ENCODE measurements around the gene LMO4. TPM values are rescaled to one million over a fixed set of nuclear protein-coding genes. Genes with fewer than 3 reads are reported as not detected.

Gene LMO4
- total and polyA plus RNA-seq, 10 of the 15 experiments (the other 5 are each of a cell fraction or from before 2014, with no cell fraction given), result 3.8 to 76.6 (median 20.7) TPM

DNA sequence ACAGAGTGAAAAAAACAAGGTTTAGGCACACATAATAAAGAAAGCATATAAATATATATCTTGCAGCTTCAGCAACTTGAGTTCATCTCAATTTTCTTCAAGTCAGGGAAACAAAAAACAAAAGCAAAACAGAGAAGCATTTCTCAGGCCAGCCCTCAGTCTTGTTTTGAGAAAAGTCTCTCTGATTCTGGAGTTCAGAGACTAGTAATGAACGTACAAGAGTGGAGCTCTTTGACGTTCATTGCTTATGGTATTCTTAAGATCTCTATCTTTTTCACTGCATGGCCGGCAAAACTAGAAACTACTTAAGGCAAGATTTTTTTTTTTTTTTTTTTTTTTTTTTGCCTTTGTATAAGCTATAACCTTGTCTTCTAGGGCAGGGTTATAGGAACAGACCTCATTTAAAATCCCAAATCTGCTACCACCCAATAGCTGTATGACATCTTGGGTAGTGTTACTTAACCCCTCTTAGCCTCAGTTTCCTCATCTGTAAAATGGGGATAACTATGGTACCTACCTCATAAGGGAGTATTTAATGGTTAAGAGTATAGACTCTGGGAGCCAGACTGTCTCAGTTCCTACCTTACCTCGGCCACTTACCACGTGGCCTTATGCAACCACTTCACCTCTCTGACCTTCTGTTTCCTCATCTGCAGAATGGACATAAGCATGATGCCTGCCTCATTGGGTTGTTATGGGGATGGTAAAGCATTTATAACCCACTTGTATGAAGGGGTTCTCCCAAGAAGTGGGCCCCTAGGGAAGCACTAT, 33.6 kb downstream of the LMO4 start:
- in situ Hi-C loops (cut with MboI), result no loop called here
- H3K4me2 ChIP-seq (ENCODE audit: control insufficient read depth, insufficient read depth), result no peak overlapping the region
- POLR2A ChIA-PET, result no interaction called here

More for the DNA sequence above, 33.6 kb downstream of the LMO4 start:
- no peaks in the 10 kb centered on the region for H3K36me3 ChIP-seq (ENCODE audit: control insufficient read depth in 2 of 2, insufficient read depth in 2 of 2, low read length in 1 of 2)
- ChIA-PET SMC1A (ENCODE audit: uncharacterized antibody, unreplicated experiment) (interaction anchor here (0.9 kb wide), 1 partner anchor 10 kb away, joined by 3 read pairs; no protein-coding TSS in a partner anchor), CTCF (interaction anchor here (0.7 to 1.0 kb wide), 2 partner anchors 13 to 76 kb away, joined by 3 to 4 read pairs; no protein-coding TSS in a partner anchor), RAD21 (ENCODE audit: unreplicated experiment) (interaction anchor here (0.5 kb wide), 1 partner anchor 34 kb away, joined by 4 read pairs; the partner anchor contains the start of gene LMO4)
- intact Hi-C loops (cut with micrococcal nuclease; ENCODE audit: unreplicated experiment), result no loop called here
- no peak overlapping the region for H3K27ac ChIP-seq (ENCODE audit: control insufficient read depth, insufficient read depth)
- 56% methylated on average over 5 of the region's 5 CpGs for WGBS (ENCODE audit: insufficient coverage, insufficient replicate concordance, low lambda C conversion rate, missing lambda C conversion rate)
- no peak overlapping the region for H2AFZ ChIP-seq (ENCODE audit: control insufficient read depth, low read depth, low read length)
- FAIRE-seq (no peak), DNase-seq (ENCODE audit: low read depth, low spot score) (no peak), ATAC-seq (peak; percentile 27; the same call in 1 of the 3 replicates)
- H4K20me1 ChIP-seq (ENCODE audit: control insufficient read depth, insufficient read depth), result no peaks in the 10 kb centered on the region
- no TSS peak for BruUV-seq (replicated peaks)
- H3K9ac ChIP-seq (ENCODE audit: control insufficient read depth, insufficient read depth, low read length), result no peak overlapping the region
- no peaks in the 10 kb centered on the region for H3K27me3 ChIP-seq (replicated peaks in 1 of 2; ENCODE audit: control insufficient read depth in 2 of 2, insufficient read depth in 2 of 2, low read length in 1 of 2)
- no peak for TF ChIP-seq DPF2 (IDR thresholded peaks at IDR 0.05)
- TF ChIP-seq, protein P1, sequence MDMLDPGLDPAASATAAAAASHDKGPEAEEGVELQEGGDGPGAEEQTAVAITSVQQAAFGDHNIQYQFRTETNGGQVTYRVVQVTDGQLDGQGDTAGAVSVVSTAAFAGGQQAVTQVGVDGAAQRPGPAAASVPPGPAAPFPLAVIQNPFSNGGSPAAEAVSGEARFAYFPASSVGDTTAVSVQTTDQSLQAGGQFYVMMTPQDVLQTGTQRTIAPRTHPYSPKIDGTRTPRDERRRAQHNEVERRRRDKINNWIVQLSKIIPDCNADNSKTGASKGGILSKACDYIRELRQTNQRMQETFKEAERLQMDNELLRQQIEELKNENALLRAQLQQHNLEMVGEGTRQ (IDR thresholded peaks at IDR 0.05; ENCODE audit: borderline replicate concordance, low read depth, low read length), result no peak
- TF ChIP-seq, protein P2, sequence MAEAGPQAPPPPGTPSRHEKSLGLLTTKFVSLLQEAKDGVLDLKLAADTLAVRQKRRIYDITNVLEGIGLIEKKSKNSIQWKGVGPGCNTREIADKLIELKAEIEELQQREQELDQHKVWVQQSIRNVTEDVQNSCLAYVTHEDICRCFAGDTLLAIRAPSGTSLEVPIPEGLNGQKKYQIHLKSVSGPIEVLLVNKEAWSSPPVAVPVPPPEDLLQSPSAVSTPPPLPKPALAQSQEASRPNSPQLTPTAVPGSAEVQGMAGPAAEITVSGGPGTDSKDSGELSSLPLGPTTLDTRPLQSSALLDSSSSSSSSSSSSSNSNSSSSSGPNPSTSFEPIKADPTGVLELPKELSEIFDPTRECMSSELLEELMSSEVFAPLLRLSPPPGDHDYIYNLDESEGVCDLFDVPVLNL (IDR thresholded peaks at IDR 0.05; ENCODE audit: low read depth, low read length), result no peak
- no peak for TF ChIP-seq SMARCA5 (IDR thresholded peaks at IDR 0.05)
- TF ChIP-seq, protein P3, sequence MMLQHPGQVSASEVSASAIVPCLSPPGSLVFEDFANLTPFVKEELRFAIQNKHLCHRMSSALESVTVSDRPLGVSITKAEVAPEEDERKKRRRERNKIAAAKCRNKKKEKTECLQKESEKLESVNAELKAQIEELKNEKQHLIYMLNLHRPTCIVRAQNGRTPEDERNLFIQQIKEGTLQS (IDR thresholded peaks at IDR 0.05; ENCODE audit: borderline replicate concordance, extremely low read depth, low read depth, low read length), result no peak
- TF ChIP-seq NR2C1 (IDR thresholded peaks at IDR 0.05), result no peak
- TF ChIP-seq BMI1 (IDR thresholded peaks at IDR 0.05; ENCODE audit: borderline replicate concordance), result no peak
- H3K79me2 ChIP-seq (ENCODE audit: control insufficient read depth, insufficient read depth, low read length), result no peaks in the 10 kb centered on the region
- no peaks in the 10 kb centered on the region for H3K4me1 ChIP-seq (ENCODE audit: control insufficient read depth, insufficient read depth, low read length)
- no peak overlapping the region for H3K4me3 ChIP-seq
- H3K9me3 ChIP-seq (replicated peaks; ENCODE audit: control insufficient read depth, insufficient read depth, low read length), result no peaks in the 10 kb centered on the region
